ENCODE results near the gene GSDME.

GSDME gene

GRCh38 chr7:24769851-24770250, 12.6 kb upstream of the GSDME start:
- DNase-seq (ENCODE audit: low spot score) = no peak

GRCh38 chr7:24769014-24769830, 12.0 kb upstream of the GSDME start:
- no peak for DNase-seq (ENCODE audit: low spot score)

GRCh38 chr7:24767878-24768569, 10.8 kb upstream of the GSDME start:
- DNase-seq (ENCODE audit: low spot score) = no peak

GRCh38 chr7:24764972-24765744, 7.9 kb upstream of the GSDME start:
- DNase-seq (ENCODE audit: low spot score) = no peak

GRCh38 chr7:24764011-24764410, 6.7 kb upstream of the GSDME start:
- no peak for DNase-seq (ENCODE audit: low spot score)

GRCh38 chr7:24763303-24763901, 6.1 kb upstream of the GSDME start:
- DNase-seq (ENCODE audit: low spot score) = no peak

- DNase-seq (ENCODE audit: low spot score) = no peak
Measured at GRCh38 chr7:24762771-24763170, 5.5 kb upstream of the GSDME start.

- no peak for DNase-seq (ENCODE audit: low spot score)
Measured at GRCh38 chr7:24760968-24761367, 3.7 kb upstream of the GSDME start.

- peak; percentile 30 for DNase-seq (ENCODE audit: low spot score)
Measured at GRCh38 chr7:24756545-24757352, 515 bp downstream of the GSDME start.

GRCh38 chr7:24755541-24756407, 1.5 kb downstream of the GSDME start:
- DNase-seq (ENCODE audit: low spot score) = no peak

GRCh38 chr7:24754906-24755506, 2.3 kb downstream of the GSDME start:
- DNase-seq (ENCODE audit: low spot score) = no peak

- no peak for DNase-seq (ENCODE audit: low spot score)
Measured at GRCh38 chr7:24752073-24752800, 5.0 kb downstream of the GSDME start.

- DNase-seq (ENCODE audit: low spot score) = no peak
Measured at GRCh38 chr7:24751484-24751883, 5.8 kb downstream of the GSDME start.

- DNase-seq (ENCODE audit: low spot score) = no peak
Measured at GRCh38 chr7:24750441-24751055, 6.7 kb downstream of the GSDME start.

GRCh38 chr7:24748521-24748920, 8.7 kb downstream of the GSDME start:
- no peak for DNase-seq (ENCODE audit: low spot score)

- DNase-seq (ENCODE audit: low spot score) = no peak
Measured at GRCh38 chr7:24745355-24745754, 11.9 kb downstream of the GSDME start.

- no peak for DNase-seq (ENCODE audit: low spot score)
Measured at GRCh38 chr7:24743471-24743870, 13.8 kb downstream of the GSDME start.

- no peak for DNase-seq (ENCODE audit: low spot score)
Measured at GRCh38 chr7:24742506-24743162, 14.6 kb downstream of the GSDME start.
